GM23338 (cell line): Measurements from ENCODE around the gene PGLYRP1.

Source experiments
- CTCF ChIP-seq, 2 experiments: fragments of 200-600 bp in 1 of 2; sonication (generic) in 1 of 2; conservative IDR thresholded peaks; 2 replicates each; pipeline versions ENCODE4 v1.5.1 to v1.6.1; 2016 to 2017; ENCODE audit warnings: antibody characterized with exemption in 2 of 2, low read depth in 2 of 2, mild to moderate bottlenecking in 2 of 2, moderate library complexity in 1 of 2
- EZH2 ChIP-seq: fragments of 200-600 bp; sonication (generic); IDR thresholded peaks from one replicate; pipeline ENCODE4 v1.8.0; 2017; ENCODE audit warnings: antibody characterized with exemption, mild to moderate bottlenecking, low read depth; ENCODE audit not compliant: unreplicated experiment
- EZH2phosphoT487 ChIP-seq: fragments of 200-600 bp; sonication (generic); IDR thresholded peaks from one replicate; pipeline ENCODE4 v1.8.1; 2018; ENCODE audit warnings: antibody characterized with exemption; ENCODE audit not compliant: unreplicated experiment
- POLR2AphosphoS5 ChIP-seq: IDR thresholded peaks from 2 replicates; pipeline ENCODE4 v1.6.1; 2016; ENCODE audit warnings: antibody characterized with exemption, low read depth
- STAT1 ChIP-seq: IDR thresholded peaks from one replicate; pipeline ENCODE4 v1.6.1; 2016; ENCODE audit warnings: antibody characterized with exemption; ENCODE audit not compliant: unreplicated experiment
- ZNF114 ChIP-seq: fragments of 250-450 bp; sonication (Bioruptor Pico); IDR thresholded peaks from 2 replicates; pipeline ENCODE4 v1.5.0; 2020; ENCODE audit warnings: mild to moderate bottlenecking, moderate library complexity
- TF ChIP-seq, protein P1 (sequence below): IDR thresholded peaks from one replicate; pipeline ENCODE4 v1.6.1; 2018; ENCODE audit warnings: antibody characterized with exemption; ENCODE audit not compliant: unreplicated experiment

- TF ChIP-seq POLR2AphosphoS5 (no peak), STAT1 (no peak), CTCF (conservative IDR thresholded peaks at IDR 0.05; ENCODE audit: low read depth in 2 of 2) (no peak), ZNF114 (CRISPR knock-in tag) (no peak), EZH2phosphoT487 (no peak), EZH2 (no peak)
- TF ChIP-seq, protein P1, sequence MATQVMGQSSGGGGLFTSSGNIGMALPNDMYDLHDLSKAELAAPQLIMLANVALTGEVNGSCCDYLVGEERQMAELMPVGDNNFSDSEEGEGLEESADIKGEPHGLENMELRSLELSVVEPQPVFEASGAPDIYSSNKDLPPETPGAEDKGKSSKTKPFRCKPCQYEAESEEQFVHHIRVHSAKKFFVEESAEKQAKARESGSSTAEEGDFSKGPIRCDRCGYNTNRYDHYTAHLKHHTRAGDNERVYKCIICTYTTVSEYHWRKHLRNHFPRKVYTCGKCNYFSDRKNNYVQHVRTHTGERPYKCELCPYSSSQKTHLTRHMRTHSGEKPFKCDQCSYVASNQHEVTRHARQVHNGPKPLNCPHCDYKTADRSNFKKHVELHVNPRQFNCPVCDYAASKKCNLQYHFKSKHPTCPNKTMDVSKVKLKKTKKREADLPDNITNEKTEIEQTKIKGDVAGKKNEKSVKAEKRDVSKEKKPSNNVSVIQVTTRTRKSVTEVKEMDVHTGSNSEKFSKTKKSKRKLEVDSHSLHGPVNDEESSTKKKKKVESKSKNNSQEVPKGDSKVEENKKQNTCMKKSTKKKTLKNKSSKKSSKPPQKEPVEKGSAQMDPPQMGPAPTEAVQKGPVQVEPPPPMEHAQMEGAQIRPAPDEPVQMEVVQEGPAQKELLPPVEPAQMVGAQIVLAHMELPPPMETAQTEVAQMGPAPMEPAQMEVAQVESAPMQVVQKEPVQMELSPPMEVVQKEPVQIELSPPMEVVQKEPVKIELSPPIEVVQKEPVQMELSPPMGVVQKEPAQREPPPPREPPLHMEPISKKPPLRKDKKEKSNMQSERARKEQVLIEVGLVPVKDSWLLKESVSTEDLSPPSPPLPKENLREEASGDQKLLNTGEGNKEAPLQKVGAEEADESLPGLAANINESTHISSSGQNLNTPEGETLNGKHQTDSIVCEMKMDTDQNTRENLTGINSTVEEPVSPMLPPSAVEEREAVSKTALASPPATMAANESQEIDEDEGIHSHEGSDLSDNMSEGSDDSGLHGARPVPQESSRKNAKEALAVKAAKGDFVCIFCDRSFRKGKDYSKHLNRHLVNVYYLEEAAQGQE, result no peak
Measured at GRCh38 chr19:46022061-46022430, 807 bp downstream of the PGLYRP1 start.
